Measurements from ENCODE around the gene NPY4R2. TPM values are rescaled to one million over a fixed set of nuclear protein-coding genes. Genes with fewer than 3 reads are reported as not detected.
"Not testable (repeated sequence)": the region's sequence is repeated elsewhere in the genome, so short reads cannot be mapped to it uniquely, and the experiment has no call there.

The NPY4R2 gene
- total and polyA plus RNA-seq, 2 donors (not counting 3 experiments of a cell fraction or from before 2014, with no cell fraction given), result not detected

DNA sequence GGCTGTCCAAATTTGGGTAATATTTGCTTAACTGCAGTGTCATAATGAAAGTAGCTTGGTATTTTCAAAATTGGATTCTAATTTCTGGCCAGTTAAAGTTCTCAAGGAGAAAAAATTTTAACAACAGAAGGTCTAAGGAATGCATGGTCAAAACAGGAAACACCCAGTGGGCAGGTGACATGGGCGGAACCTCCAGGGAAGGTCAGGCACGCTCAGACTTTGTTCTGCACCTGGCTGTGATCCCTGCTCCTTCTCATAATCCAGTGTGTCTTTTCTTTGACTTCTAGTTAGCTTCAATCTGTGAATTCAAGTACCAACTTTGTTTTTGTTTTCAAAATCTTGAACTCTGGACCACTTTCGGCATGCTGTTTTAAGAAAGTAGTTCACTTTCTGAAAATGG is 34.2 kb upstream of the NPY4R2 start:
- H3K27me3 ChIP-seq (ENCODE audit: control insufficient read depth in 2 of 2, insufficient read depth in 2 of 2, low read length in 2 of 2); H3K9ac ChIP-seq (replicated peaks; ENCODE audit: extremely low read depth, insufficient read depth, low read length); dilution Hi-C loops (cut with MboI; ENCODE audit: extremely low pct_ligation_motif_present, low sequenced_read_pairs); CTCF ChIA-PET; H3K9me3 ChIP-seq (replicated peaks; ENCODE audit: control insufficient read depth, insufficient read depth, low read length); H3K4me3 ChIP-seq (replicated peaks in 1 of 3; ENCODE audit: insufficient read depth in 1 of 3, low read depth in 1 of 3, low read length in 3 of 3); FAIRE-seq; intact Hi-C loops (cut with micrococcal nuclease); POLR2A ChIA-PET; BruUV-seq (replicated peaks); DNase-seq (ENCODE audit: low read depth, low spot score); H2AFZ ChIP-seq (ENCODE audit: low read depth, low read length); H3K79me2 ChIP-seq (ENCODE audit: control insufficient read depth, insufficient read depth, low read length); H3K4me1 ChIP-seq (ENCODE audit: control insufficient read depth, extremely low read depth, insufficient read depth, low read length); H3K36me3 ChIP-seq (ENCODE audit: control insufficient read depth in 2 of 2, extremely low read depth in 1 of 2, insufficient read depth in 2 of 2, low read length in 2 of 2); H3K27ac ChIP-seq (ENCODE audit: insufficient read depth, low read depth, low read length); H3K4me2 ChIP-seq (ENCODE audit: insufficient read depth, low read length); H3K9me1 ChIP-seq (replicated peaks; ENCODE audit: control insufficient read depth, extremely low read depth, insufficient read depth, low read length); H4K20me1 ChIP-seq (replicated peaks; ENCODE audit: control insufficient read depth, extremely low read depth, insufficient read depth, low read length): not testable (repeated sequence)

DNA sequence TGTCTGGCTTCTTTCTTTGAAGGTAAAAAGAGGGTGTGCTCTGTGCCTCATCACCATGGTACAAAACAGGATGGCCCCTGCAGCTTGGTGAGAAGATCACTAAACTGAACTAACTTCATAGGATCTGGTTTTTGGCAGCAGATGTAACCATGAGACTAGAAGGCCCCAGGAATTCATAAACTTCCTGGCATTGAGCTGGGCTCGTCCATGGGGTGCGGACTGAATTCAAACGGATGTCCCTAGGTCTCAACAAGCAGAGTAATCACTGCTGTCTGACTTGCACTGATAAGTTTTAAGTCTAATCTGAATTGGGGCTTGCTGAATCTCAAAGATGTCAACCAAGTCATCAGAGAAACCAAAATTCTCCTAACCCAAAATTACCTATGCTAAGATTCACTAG is 33.5 kb upstream of the NPY4R2 start:
- not testable (repeated sequence) for H3K27me3 ChIP-seq (ENCODE audit: control insufficient read depth in 2 of 2, insufficient read depth in 2 of 2, low read length in 2 of 2); H3K9ac ChIP-seq (replicated peaks; ENCODE audit: extremely low read depth, insufficient read depth, low read length); FAIRE-seq

DNA sequence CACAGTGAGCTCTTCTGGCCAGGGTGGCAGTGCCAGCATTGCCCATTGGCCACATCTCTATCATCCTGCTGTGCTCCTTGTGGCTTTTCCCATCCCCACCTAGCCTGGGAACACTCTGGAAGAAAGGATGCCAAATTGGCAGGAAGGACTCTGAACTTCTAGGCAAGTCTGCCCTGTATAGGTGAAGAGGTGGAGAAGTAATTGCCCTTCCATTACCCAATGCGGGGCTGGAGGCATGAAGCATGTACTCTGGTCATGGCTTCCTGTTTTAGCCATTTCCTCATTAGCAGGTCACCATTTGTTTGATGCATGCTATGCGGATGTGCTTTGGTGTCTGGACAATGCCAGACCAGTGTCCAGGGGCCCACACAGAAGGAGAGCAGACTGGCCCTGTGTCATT is 32.1 kb upstream of the NPY4R2 start:
- dilution Hi-C loops (cut with MboI; ENCODE audit: extremely low pct_ligation_motif_present, low sequenced_read_pairs); H3K27ac ChIP-seq (ENCODE audit: insufficient read depth, low read depth, low read length); H3K4me3 ChIP-seq (replicated peaks in 1 of 3; ENCODE audit: insufficient read depth in 1 of 3, low read depth in 1 of 3, low read length in 3 of 3); FAIRE-seq; POLR2A ChIA-PET; BruUV-seq (replicated peaks); H4K20me1 ChIP-seq (replicated peaks; ENCODE audit: control insufficient read depth, extremely low read depth, insufficient read depth, low read length); H3K9me3 ChIP-seq (replicated peaks; ENCODE audit: control insufficient read depth, insufficient read depth, low read length); H3K9me1 ChIP-seq (replicated peaks; ENCODE audit: control insufficient read depth, extremely low read depth, insufficient read depth, low read length); intact Hi-C loops (cut with micrococcal nuclease); CTCF ChIA-PET; H3K4me1 ChIP-seq (ENCODE audit: control insufficient read depth, extremely low read depth, insufficient read depth, low read length); H3K79me2 ChIP-seq (ENCODE audit: control insufficient read depth, insufficient read depth, low read length); H3K27me3 ChIP-seq (ENCODE audit: control insufficient read depth in 2 of 2, insufficient read depth in 2 of 2, low read length in 2 of 2); H3K36me3 ChIP-seq (ENCODE audit: control insufficient read depth in 2 of 2, extremely low read depth in 1 of 2, insufficient read depth in 2 of 2, low read length in 2 of 2); DNase-seq (ENCODE audit: low read depth, low spot score); H2AFZ ChIP-seq (ENCODE audit: low read depth, low read length); H3K4me2 ChIP-seq (ENCODE audit: insufficient read depth, low read length); H3K9ac ChIP-seq (replicated peaks; ENCODE audit: extremely low read depth, insufficient read depth, low read length): not testable (repeated sequence)

More for the DNA sequence above, 33.5 kb upstream of the NPY4R2 start:
- H3K27ac ChIP-seq (ENCODE audit: insufficient read depth, low read depth, low read length); intact Hi-C loops (cut with micrococcal nuclease); H2AFZ ChIP-seq (ENCODE audit: low read depth, low read length); DNase-seq (ENCODE audit: low read depth, low spot score); H3K79me2 ChIP-seq (ENCODE audit: control insufficient read depth, insufficient read depth, low read length); BruUV-seq (replicated peaks); H3K36me3 ChIP-seq (ENCODE audit: control insufficient read depth in 2 of 2, extremely low read depth in 1 of 2, insufficient read depth in 2 of 2, low read length in 2 of 2); dilution Hi-C loops (cut with MboI; ENCODE audit: extremely low pct_ligation_motif_present, low sequenced_read_pairs); H3K4me3 ChIP-seq (replicated peaks in 1 of 3; ENCODE audit: insufficient read depth in 1 of 3, low read depth in 1 of 3, low read length in 3 of 3); H3K9me3 ChIP-seq (replicated peaks; ENCODE audit: control insufficient read depth, insufficient read depth, low read length); POLR2A ChIA-PET; H3K9me1 ChIP-seq (replicated peaks; ENCODE audit: control insufficient read depth, extremely low read depth, insufficient read depth, low read length); H3K4me2 ChIP-seq (ENCODE audit: insufficient read depth, low read length); H4K20me1 ChIP-seq (replicated peaks; ENCODE audit: control insufficient read depth, extremely low read depth, insufficient read depth, low read length); H3K4me1 ChIP-seq (ENCODE audit: control insufficient read depth, extremely low read depth, insufficient read depth, low read length); CTCF ChIA-PET: not testable (repeated sequence)

DNA sequence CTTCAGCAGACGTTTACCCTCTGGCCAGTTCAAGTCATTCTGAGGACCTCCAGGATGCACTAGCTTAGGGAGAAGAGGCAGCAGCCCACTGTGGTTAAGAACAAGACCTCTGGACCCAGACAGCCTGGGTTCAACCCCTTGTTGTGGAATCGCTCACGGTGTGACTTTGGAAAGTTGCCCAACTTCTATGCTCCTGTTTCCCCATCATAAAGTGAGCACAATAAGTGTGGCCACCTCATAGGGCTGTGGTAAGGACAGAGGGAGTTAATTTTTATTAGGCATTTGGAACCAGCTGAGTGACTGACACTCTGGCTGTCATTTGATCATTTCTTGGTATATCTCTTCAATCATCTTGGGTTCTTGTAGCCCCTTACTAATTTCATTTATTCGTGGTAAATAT is 31.6 kb upstream of the NPY4R2 start:
- H3K9ac ChIP-seq (replicated peaks; ENCODE audit: extremely low read depth, insufficient read depth, low read length); H3K9me1 ChIP-seq (replicated peaks; ENCODE audit: control insufficient read depth, extremely low read depth, insufficient read depth, low read length); H3K27me3 ChIP-seq (ENCODE audit: control insufficient read depth in 2 of 2, insufficient read depth in 2 of 2, low read length in 2 of 2); intact Hi-C loops (cut with micrococcal nuclease); CTCF ChIA-PET; POLR2A ChIA-PET; H2AFZ ChIP-seq (ENCODE audit: low read depth, low read length); H3K4me1 ChIP-seq (ENCODE audit: control insufficient read depth, extremely low read depth, insufficient read depth, low read length); FAIRE-seq; H3K79me2 ChIP-seq (ENCODE audit: control insufficient read depth, insufficient read depth, low read length); BruUV-seq (replicated peaks); H3K9me3 ChIP-seq (replicated peaks; ENCODE audit: control insufficient read depth, insufficient read depth, low read length); H4K20me1 ChIP-seq (replicated peaks; ENCODE audit: control insufficient read depth, extremely low read depth, insufficient read depth, low read length); H3K27ac ChIP-seq (ENCODE audit: insufficient read depth, low read depth, low read length); DNase-seq (ENCODE audit: low read depth, low spot score); H3K4me2 ChIP-seq (ENCODE audit: insufficient read depth, low read length); dilution Hi-C loops (cut with MboI; ENCODE audit: extremely low pct_ligation_motif_present, low sequenced_read_pairs); H3K36me3 ChIP-seq (ENCODE audit: control insufficient read depth in 2 of 2, extremely low read depth in 1 of 2, insufficient read depth in 2 of 2, low read length in 2 of 2); H3K4me3 ChIP-seq (replicated peaks in 1 of 3; ENCODE audit: insufficient read depth in 1 of 3, low read depth in 1 of 3, low read length in 3 of 3): not testable (repeated sequence)

Measured in endothelial cell of umbilical vein (primary cell).